WI38 (cell line): ENCODE results near the gene SLC18A2.

Experiments
- H3K4me3 ChIP-seq: 2 replicates; pipeline ENCODE4 v1.5.1; 2011; ENCODE audit warnings: low read depth, mild to moderate bottlenecking, control low read depth, low read length
- CTCF ChIP-seq: IDR thresholded peaks from 2 replicates; pipeline ENCODE4 v1.5.1; 2012; ENCODE audit warnings: low read depth, mild to moderate bottlenecking, control low read depth, low read length

SLC18A2 gene

GRCh38 chr10:117240621-117241529, at the start of gene SLC18A2:
TSS of gene SLC18A2 (plus strand) at chr10:117241114. CDS start at chr10:117241694, 580 bp downstream.
- H3K4me3 ChIP-seq = no peak within 1 kb of the TSS
- TF ChIP-seq CTCF = no peak

- TF ChIP-seq CTCF = no peak
- no peak within 1 kb of the TSS for H3K4me3 ChIP-seq
These were observed 43.7 kb upstream of the SLC18A2 start, which contains the start of gene KCNK18 for GRCh38 chr10:117197189-117197588. TSS of gene KCNK18 (plus strand) at chr10:117197489. CDS start at chr10:117197489, 0 bp downstream.

- TF ChIP-seq CTCF = no peak
- no peak overlapping the region for H3K4me3 ChIP-seq
These were observed 42.8 kb upstream of the SLC18A2 start for GRCh38 chr10:117198088-117198487.

GRCh38 chr10:117201826-117202225, 39.1 kb upstream of the SLC18A2 start:
- no peak for TF ChIP-seq CTCF
- no peak overlapping the region for H3K4me3 ChIP-seq

GRCh38 chr10:117204316-117204715, 36.6 kb upstream of the SLC18A2 start:
- no peak overlapping the region for H3K4me3 ChIP-seq
- TF ChIP-seq CTCF = no peak

- no peak overlapping the region for H3K4me3 ChIP-seq
- TF ChIP-seq CTCF = no peak
These were observed 28.7 kb upstream of the SLC18A2 start for GRCh38 chr10:117212176-117212575.

- no peak overlapping the region for H3K4me3 ChIP-seq
- no peak for TF ChIP-seq CTCF
These were observed 26.5 kb upstream of the SLC18A2 start for GRCh38 chr10:117214401-117214800.
